HG03565 (cell line): Measurements from ENCODE around the gene ING2.
"Not testable (repeated sequence)": the region's sequence is repeated elsewhere in the genome, so short reads cannot be mapped to it uniquely, and the experiment has no call there.

Experiments used
- ATAC-seq: cut with Tn5 transposase; IDR thresholded peaks from one replicate; pipeline ENCODE4 v1.9.1; 2021; ENCODE audit warnings: mild to moderate bottlenecking, moderate library complexity; ENCODE audit not compliant: unreplicated experiment

ING2 gene

GRCh38 chr4:183504930-183505610 lies at the start of gene ING2:
Gene ING2 (plus strand): TSS chr4:183505058. CDS start chr4:183505196, 138 bp downstream.
- peak; percentile 28 for ATAC-seq

- no peak for ATAC-seq
Measured at GRCh38 chr4:183455431-183456195, 49.2 kb upstream of the ING2 start.

GRCh38 chr4:183458005-183458404 lies 46.9 kb upstream of the ING2 start:
- ATAC-seq, result no peak

GRCh38 chr4:183463903-183464619 lies 40.8 kb upstream of the ING2 start:
- ATAC-seq, result not testable (repeated sequence)

GRCh38 chr4:183465879-183466278 lies 39.0 kb upstream of the ING2 start:
- ATAC-seq, result not testable (repeated sequence)

- no peak for ATAC-seq
Measured at GRCh38 chr4:183467246-183467645, 37.6 kb upstream of the ING2 start.

GRCh38 chr4:183468210-183469095 lies 36.4 kb upstream of the ING2 start:
- no peak for ATAC-seq

- no peak for ATAC-seq
Measured at GRCh38 chr4:183469285-183469684, 35.6 kb upstream of the ING2 start.

GRCh38 chr4:183469936-183470335 lies 34.9 kb upstream of the ING2 start:
- no peak for ATAC-seq

- no peak for ATAC-seq
Measured at GRCh38 chr4:183470821-183471220, 34.0 kb upstream of the ING2 start.

GRCh38 chr4:183471946-183472708 lies 32.7 kb upstream of the ING2 start:
- peak; percentile 59 for ATAC-seq

GRCh38 chr4:183478123-183478522 lies 26.7 kb upstream of the ING2 start:
- no peak for ATAC-seq

GRCh38 chr4:183478926-183479325 lies 25.9 kb upstream of the ING2 start:
- ATAC-seq, result no peak

GRCh38 chr4:183482515-183483095 lies 22.3 kb upstream of the ING2 start:
- ATAC-seq, result not testable (repeated sequence)

GRCh38 chr4:183483997-183484396 lies 20.9 kb upstream of the ING2 start:
- ATAC-seq, result no peak

GRCh38 chr4:183485411-183486160 lies 19.3 kb upstream of the ING2 start:
- no peak for ATAC-seq

GRCh38 chr4:183492791-183493222 lies 12.1 kb upstream of the ING2 start:
- no peak for ATAC-seq

- no peak for ATAC-seq
Measured at GRCh38 chr4:183493246-183493645, 11.6 kb upstream of the ING2 start.

- no peak for ATAC-seq
Measured at GRCh38 chr4:183495184-183495583, 9.7 kb upstream of the ING2 start.
